Activated CD4-positive, alpha-beta T cell treated with anti-CD3 and anti-CD28 coated beads, Interleukin-2, amount 50 U/mL, for 48 hours (primary cell): Measurements from ENCODE around the gene NAIF1.
"Not testable (repeated sequence)": the region's sequence is repeated elsewhere in the genome, so short reads cannot be mapped to it uniquely, and the experiment has no call there.

Experiments used
- DNase-seq, 2 experiments: peaks; one replicate each; pipeline ENCODE4 v3.0.0-alpha.2; 2020

The NAIF1 gene

DNA sequence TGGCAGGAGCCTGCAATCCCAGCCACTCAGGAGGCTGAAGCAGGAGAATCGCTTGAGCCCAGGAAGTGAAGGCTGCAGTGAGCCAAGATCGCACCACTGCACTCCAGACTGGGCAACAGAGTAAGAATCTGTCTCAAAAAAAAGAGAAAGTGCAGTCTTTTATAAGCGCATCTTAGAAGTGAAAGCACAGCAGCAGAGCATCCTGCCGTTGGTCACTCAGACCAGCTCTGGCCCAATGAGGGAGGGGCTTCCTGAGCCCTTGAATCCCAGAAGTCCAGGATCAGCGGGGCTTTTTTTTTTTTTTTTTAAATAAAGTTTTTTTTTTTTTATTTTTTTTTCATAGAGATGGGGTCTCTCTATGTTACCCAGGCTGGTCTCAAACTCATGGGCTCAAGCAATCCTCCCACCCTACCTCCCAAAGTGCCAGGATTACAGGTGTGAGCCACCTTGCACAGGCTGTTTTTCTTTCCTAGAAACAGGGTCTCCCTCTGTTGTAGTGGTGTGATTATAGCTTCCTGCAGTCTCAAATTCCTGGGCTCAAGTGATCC lies 42.3 kb downstream of the NAIF1 start:
- no peak for DNase-seq

DNA sequence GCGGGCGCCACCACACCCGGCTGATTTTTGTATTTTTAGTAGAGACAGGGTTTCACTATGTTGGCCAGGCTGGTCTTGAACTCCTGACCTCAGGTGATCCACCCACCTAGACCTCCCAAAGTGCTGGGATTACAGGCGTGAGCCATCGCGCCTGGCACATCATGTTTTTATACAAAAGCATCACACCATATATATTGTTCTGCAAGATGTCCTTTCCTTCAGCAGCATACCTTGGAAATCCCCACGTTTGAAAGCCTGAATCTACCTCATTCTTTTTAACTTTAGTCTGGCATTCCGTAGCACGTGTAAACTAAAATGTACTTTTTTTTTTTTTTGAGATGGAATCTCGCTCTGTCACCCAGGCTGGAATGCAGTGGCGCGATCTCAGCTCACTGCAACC lies 43.4 kb downstream of the NAIF1 start:
- DNase-seq: not testable (repeated sequence)

- DNase-seq: no peak
These were observed 44.2 kb downstream of the NAIF1 start for GRCh38 chr9:128022886-128023285.

DNA sequence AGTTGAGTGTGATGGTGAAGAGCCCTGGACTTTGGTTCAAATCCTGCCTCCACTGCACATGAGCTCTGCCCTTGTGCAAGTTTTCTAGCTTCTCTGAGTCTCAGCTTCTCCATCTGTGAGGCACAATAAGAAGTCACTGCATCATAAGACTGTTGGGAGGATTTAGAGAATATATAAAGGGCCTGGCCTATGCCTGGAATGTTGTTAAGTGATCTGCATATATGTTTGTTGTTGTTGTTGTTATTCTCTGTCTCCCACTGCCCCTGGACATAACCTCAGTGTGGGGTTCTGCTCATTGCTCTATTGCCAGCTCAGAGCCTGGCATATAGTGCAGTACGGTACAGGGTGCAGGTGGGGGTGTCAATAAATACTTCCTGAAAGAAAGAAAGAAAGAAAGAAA lies 46.0 kb downstream of the NAIF1 start:
- no peak for DNase-seq

DNA sequence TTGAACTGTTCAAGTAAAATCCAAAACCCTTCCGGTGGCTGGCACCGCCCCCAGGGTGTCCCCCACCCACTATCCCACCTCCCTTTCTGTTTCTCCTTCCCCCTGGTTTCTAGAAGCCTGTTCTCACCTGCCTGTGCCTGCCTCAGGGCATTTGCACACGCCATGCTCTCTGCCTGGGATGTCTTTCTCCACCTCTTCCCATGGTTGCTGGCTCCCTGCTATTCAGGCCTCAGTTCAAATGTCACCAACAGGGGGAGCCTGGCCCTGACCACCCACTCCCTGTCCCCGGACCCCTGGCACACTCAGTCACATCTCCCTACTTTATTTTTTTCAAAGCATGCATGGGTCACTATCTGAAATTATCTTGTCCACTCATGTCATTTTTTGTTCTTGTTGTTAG lies 46.4 kb downstream of the NAIF1 start:
- no peak for DNase-seq

GRCh38 chr9:128015696-128016095 lies 51.4 kb downstream of the NAIF1 start:
- DNase-seq: no peak
